Stimulated activated CD4-positive, alpha-beta T cell treated with anti-CD3 and anti-CD28 coated beads, Interleukin-1b, Interleukin-23, amount 100 ng/mL, for 24 hours (primary cell): Measurements from ENCODE around the gene FMO1.
"Not testable (repeated sequence)": the region's sequence is repeated elsewhere in the genome, so short reads cannot be mapped to it uniquely, and the experiment has no call there.

Experiments
- DNase-seq, 4 experiments: peaks; one replicate each; pipeline ENCODE4 v3.0.0-alpha.2; 2020; ENCODE audit warnings: low read depth in 4 of 4, low spot score in 1 of 4

FMO1 gene

DNA sequence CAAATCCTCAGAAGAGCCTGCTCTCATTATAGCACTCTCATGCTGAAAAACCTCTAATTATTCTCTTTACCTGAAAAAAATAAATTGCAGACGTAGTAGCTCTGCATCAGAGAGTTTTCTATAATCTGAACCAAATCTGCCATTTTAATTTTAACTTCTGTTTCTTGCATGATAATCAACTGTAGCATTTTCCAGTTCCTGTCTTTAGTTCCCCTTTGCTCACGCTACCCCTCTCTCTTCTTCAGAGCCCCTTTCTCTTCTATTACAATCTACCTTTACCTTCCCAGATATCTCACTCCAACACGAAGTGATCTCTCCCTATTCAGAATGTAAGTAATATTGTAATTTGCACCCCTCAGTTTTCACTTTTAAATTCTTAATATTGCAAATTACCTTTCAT, 31.4 kb downstream of the FMO1 start:
- no peak for DNase-seq

DNA sequence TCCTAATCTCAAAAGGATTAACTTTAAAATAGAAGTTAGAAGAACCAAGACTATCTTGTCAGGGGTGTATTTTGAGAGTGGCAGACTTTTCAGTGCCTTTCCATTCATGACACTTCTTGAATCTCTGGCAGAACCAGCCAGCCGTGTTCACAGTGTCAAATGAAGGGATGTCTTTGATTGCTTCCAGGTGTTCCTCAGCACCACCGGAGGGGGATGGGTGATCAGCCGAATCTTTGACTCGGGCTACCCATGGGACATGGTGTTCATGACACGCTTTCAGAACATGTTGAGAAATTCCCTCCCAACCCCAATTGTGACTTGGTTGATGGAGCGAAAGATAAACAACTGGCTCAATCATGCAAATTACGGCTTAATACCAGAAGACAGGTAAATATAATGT, 32.3 kb downstream of the FMO1 start:
- no peak for DNase-seq

DNA sequence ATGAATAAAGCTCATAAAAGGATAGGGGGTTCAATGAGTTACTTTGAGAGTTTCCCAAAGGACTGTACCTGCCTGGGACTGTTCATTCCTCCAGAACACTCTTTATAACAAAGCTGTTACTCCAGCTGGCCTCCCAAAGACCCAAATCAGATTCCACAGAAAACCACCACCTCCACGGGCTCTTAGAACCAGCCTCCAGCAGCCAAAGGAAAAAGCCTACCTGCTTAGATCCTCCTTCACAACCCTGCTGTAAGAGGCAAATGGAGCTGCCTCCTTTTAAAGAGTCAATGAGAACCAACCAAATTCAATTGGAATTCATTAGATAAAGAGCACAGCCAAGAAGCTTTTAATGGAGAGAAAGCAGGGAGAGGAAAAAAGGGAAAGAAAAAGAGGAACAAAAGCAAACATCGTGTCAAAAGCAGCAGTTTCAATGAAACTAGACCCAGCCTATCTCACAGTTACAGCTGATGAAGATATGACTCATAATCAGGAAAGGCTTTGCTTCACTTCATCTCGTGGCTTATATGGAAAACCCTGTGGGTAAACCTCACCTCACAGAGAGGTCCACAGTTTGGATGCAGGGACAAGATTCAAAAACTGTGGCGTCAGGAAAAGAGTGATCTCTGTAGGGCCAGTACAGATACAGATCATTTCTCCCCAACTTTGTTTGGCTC, 37.9 kb downstream of the FMO1 start:
- no peak for DNase-seq

DNA sequence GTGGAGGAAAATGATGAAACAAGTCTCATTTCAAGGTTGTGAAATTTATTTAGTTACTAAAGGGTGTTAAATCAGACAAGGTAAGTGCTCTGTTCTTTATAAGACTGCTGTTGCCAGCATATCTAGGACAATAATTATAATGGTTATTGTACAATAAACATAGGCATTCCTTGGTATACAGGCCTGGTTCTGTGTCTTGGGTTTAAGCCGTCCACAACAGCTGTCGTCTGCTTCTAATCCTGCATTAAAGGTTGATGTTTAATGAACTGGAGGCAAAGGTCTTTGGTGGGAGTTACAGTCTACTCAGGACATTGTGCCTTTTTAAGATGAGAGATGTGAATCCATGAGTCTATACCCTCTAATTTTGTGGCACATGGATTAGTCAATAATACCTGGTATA, 42.3 kb downstream of the FMO1 start:
- no peak for DNase-seq

DNA sequence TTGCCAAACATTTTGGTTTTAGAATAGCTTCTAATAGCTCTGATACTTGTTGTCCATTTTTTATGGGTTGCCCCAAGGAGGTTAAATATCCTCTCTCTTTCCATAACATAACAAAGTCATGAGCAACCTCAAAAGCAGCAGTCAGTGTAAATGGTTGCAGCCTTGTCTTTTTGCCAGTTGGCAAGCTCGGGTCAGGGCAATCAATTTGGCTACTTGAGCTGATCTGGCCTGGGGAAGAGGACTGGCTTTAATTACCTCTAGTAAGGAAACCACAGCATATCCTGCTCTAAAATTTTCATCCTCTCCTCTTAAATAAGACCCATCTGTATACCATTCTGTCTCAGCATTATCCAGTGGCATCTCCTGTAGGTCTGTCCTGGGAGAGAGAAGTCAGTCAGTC, 44.5 kb downstream of the FMO1 start:
- no peak for DNase-seq

DNA sequence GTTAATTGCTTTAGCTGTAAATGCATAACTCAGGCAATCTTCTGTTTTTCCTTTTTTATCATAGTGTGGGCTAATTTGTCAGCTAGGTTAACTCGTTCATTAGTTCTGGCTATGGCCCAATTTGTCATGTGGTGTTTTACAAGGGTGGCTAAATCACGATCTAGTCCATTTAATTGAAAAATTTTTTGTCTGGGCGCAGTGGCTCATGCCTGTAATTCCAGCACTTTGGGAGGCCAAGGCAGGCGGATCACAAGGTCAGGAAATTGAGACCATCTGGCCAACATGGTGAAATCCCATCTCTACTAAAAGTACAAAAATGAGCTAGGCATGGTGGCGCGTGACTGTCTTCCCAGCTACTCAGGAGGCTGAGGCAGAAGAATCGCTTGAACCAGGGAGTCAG, 47.1 kb downstream of the FMO1 start:
- not testable (repeated sequence) for DNase-seq

DNA sequence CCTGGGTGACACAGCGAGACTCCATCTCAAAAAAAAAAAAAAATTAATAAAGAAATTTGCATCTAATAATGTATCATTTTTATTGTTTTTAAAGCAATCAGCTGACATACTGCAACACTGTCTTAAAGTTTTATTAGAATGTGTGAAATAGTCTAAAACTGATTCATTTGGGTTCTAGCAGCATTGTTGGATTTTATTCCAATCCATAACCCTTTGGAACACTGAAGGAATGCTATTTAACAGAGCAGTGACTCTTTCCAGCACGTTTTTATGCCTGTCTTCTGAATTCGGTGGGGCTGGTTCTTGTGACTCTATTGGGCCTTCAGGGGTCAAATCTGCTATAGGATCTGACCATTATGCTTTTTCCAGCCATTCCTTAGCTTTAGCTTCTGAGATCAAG, 47.5 kb downstream of the FMO1 start:
- DNase-seq, result no peak

DNA sequence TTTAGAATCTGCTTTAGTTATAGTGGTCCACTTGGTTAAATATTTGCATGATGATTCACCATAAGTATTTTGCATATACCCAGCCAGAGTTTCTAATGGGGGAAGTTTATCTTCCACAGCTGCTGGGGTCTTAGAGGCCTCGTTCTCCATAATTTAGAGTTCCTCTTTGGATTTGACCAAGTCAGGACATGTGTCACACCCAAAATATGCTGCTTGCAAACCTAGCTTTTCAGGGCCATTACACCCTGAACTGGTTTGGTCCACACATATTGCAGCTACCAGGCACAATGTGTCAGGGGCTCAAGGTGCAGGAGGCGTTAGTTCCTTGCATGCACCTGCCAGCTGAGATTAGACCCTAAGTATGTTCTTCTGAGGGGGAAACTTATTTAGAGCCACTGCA, 48.6 kb downstream of the FMO1 start:
- DNase-seq, result no peak

DNA sequence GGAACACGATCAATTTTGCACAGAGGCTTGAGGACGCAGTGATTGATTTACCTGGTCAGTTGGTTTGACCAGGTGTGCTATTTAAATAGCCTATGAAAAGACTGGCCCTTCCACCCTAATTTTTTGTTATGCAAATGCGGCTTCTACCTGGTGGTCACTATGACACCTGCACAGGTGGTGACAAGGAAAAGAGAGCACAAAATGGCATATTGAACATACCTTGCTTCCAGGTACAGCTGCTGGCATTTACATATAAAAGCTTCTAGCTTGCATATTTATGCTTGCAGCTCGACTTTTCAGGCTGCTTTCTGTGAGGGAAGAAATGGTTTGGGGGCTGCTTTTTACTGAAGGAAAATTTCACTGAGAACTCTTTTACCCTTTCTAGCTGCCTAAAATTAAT, 50.4 kb downstream of the FMO1 start:
- no peak for DNase-seq

DNA sequence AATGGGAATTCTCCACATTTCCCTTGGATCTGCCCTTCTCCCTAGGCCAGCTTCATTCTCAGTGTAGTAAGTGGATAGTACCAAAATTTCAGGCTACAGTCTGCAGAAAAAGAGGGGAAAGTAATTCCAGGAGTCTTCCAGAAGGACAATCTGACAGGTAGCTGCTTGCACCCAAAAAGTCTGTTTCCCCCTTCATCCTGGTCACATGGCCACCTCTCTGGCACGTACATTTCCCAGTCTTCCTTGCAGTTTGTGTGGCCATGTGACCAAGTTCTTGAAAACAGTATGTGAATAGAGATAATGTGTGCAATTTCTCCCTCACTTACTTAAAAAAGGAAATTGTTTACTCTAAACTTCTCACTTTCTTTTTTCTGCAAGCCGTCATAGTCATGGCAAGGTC, 51.0 kb downstream of the FMO1 start:
- no peak for DNase-seq

DNA sequence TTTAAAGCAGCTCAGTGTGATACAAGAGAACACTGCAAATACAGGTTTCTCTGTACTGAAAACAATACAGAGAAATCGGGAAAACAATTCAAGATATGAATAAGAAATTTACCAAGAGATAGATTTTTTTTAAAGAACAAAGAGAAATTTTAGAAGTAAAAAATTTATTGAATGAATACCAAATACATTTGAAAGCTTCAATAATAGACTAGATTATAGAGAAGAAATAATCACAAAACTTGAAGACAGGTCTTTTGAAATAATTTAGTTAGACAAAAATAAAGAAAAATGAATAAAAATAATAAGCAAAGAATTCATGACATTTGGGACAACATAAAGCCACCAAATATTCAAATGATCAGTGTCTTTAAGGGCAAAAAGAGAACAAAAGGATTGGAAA, 52.1 kb downstream of the FMO1 start:
- DNase-seq, result no peak

DNA sequence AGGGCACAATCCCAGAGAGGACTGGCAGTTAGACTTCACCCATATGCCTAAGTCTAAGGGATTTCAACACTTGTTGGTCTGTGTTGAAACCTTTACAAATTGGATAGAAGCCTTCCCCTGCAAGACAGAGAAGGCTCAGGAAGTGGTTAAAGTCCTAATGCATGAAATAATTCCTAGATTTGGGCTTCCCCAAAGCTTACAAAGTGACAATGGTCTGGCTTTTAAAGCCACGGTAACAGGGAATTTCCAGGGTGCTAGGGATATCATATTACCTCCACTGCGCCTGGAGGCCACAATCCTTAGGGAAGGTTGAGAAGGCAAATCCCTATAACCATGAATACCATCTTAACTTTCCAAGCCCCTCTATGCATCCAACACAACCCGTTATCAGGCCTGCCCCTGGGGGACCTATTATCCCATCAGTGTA, 62.4 kb downstream of the FMO1 start:
- DNase-seq, result no peak

DNA sequence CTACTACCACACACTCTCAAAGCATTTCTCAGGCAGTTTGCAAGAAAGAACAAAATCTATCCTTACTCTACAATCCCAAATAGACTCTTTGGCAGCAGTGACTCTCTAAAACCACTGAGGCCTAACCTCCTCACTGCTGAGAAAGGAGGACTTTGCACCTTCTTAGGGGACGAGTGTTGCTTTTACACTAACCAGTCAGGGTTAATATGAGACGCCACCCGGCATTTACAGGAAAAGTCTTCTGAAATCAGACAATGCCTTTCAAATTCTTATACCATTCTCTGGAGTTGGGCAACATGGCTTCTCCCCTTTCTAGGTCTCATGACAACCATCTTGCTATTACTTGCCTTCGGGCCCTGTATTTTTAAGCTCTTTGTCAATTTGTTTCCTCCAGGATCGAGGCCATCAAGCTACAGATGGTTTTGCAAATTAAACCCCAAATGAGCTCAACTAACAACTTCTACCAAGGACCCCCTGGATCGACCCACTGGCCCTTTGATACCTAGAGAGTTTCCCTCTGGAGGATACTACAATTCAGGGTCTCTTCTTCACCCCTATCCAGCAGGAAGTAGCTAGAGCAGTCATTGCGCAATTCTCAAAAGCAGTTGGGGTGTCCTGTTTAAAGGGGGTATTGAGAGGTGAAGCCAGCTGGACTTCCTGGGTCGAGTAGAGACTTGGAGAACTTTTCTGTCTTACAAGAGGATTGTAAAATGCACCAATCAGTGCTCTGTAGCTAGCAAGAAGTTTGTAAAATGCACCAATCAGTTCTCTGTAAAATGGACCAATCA, 63.7 kb downstream of the FMO1 start:
- DNase-seq, result no peak

DNA sequence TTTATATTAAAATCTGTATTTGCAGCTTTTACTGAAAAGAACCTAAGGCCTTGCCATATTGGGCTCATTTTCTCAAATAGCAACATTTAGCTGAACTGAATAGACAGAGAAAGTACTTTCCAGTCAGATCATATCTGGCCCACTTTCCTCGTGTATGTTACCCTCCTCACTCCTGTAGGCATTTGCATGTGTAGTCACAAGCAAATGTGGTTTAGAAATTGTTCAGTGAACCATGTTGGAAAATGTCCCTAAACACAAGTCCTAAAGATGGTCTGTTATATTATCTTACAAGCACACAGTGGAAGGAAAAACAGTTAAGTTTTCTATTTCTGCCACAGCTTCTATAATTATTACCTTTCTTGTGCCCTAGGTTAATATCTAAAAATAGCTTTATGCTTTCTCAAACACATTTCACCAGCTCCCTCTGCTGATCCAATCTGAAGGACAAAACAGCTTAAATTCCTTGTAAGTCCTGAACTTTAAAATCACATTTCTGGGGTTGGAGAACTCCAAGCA, 65.1 kb downstream of the FMO1 start:
- no peak for DNase-seq

DNA sequence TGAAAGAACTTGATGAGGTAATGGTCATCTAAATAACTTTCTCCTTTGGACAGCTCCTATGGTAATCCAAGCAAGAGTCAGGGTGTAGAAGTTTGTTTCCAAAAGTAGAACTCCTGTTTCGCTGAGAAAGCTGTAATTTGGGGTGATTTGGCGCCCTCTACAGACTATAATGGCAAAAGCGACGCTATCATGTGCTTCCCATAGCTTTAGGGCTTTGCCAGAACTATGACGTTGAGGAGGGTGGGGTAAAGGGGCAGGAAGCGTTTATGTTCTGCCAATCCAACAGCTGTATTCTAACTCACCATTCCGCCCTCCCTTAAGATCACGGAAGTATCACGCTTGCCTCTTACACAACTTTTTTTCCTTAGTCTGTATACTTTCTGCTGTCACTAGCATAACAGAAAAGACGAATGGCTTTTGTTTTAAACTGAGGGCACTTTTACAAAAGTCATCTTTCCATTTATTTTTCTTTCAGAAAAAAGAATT, 65.6 kb downstream of the FMO1 start, which contains the start of gene FMO4:
FMO4 (plus strand) TSS at position 349 of the 486 bp plus-strand sequence. CDS start 5,643 bp downstream, outside the sequence.
- DNase-seq, result peak; percentile 48 to 73 (median 58)

DNA sequence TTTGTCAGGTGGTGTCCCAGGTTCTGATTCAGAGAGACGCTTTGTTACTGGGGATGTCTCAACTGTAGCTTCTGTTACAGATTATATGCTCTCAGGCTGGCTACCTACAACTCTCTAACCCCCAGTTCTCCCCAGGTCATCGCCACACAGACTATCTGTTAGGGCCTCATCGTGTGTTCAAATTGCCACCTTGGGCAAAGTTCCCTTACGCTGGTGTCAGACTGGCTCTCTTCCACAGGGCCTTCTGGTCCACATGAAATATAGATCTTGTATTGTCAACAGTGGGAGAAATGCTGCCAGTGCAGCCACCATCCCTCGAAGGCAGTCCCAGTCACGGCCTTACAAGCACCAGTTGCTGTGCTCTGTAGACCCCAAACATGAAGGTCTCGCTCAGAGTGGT, 81.0 kb downstream of the FMO1 start:
- no peak for DNase-seq

DNA sequence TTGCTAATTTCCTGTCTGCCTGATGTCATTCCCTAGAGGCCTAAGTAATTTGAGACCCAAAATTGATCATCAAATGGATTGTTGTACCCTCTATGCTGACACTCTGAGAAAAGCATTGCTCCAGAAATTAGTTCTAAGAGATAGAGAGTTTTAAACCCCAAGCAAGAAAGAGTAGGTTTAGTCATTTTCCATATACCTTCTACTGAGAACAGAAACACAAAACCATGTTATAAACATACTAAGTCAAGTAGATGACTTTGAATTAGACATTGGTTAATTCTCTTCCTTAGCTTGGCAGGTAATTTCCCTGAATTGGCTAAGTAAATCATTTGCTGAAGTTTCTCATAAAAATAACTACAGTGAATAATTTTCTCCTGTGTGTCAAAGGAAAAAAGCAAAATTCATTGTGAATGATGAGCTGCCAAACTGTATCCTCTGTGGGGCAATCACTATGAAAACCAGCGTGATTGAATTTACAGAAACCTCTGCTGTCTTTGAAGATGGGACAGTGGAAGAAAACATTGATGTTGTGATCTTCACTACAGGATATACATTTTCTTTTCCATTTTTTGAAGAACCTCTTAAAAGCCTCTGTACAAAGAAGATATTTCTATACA, 85.8 kb downstream of the FMO1 start:
- DNase-seq, result no peak
